Psoas muscle (tissue), 8 donors: Measurements from ENCODE around the gene SELPLG. TPM values are rescaled to one million over a fixed set of nuclear protein-coding genes. Genes with fewer than 3 reads are reported as not detected.
A peak's percentile ranks its signal among the peaks of the same experiment; 100 is the strongest.
"Not testable (repeated sequence)": the region's sequence is repeated elsewhere in the genome, so short reads cannot be mapped to it uniquely, and the experiment has no call there.

Experiments
- ATAC-seq, 4 donors: fragments of 200-7000 bp; cut with Tn5 transposase; one replicate each; pipeline ENCODE4 v1.9.1; 2020; ENCODE audit warnings: moderate library complexity in 3 of 4, mild to moderate bottlenecking in 2 of 4
- DNase-seq, 2 donors: peaks; one replicate each; pipeline ENCODE4 v3.0.0-alpha.2; 2020
- H3K27ac ChIP-seq: fragments of 200-600 bp; one replicate; pipeline ENCODE4 v1.8.0; 2022
- H3K27me3 ChIP-seq, 3 donors: fragments of 200-600 bp in 1 of 3; one replicate each; pipeline versions ENCODE4 v1.6.1 to v1.8.0; 2013 to 2022; ENCODE audit warnings: low read length in 2 of 3, mild to moderate bottlenecking in 2 of 3, moderate library complexity in 1 of 3; ENCODE audit not compliant: insufficient read depth in 3 of 3
- H3K36me3 ChIP-seq, 2 donors: fragments of 200-600 bp in 1 of 2; one replicate each; pipeline versions ENCODE4 v1.6.1 to v1.8.0; 2013 to 2022; ENCODE audit warnings: low read depth in 1 of 2, mild to moderate bottlenecking in 1 of 2, moderate library complexity in 1 of 2; ENCODE audit not compliant: insufficient read depth in 1 of 2
- H3K4me1 ChIP-seq: fragments of 200-600 bp; one replicate; pipeline ENCODE4 v1.8.0; 2022
- H3K4me3 ChIP-seq: fragments of 200-600 bp; one replicate; pipeline ENCODE4 v1.8.0; 2022; ENCODE audit warnings: mild to moderate bottlenecking
- H3K9me3 ChIP-seq: fragments of 200-600 bp; one replicate; pipeline ENCODE4 v1.8.0; 2022
- CTCF ChIP-seq: fragments of 200-600 bp; IDR thresholded peaks from one replicate; pipeline ENCODE4 v1.8.0; 2022; ENCODE audit warnings: antibody characterized with exemption
- WGBS, 3 donors: extraction: QIAGEN DNeasy Blood & Tissue Kit; methylation state at CpG; one replicate each; pipeline versions ENCODE4 v1.1.6 to v1.1.7; 2013; 5-methylcytosine and 5-hydroxymethylcytosine counted together
- intact Hi-C, 2 donors: fragments of 100-400 bp; cut with DNase I; formaldehyde crosslinking; loops; one replicate each; pipeline versions ENCODE4 v1.11.0 to v1.14.2; 2022
- polyA plus RNA-seq, 3 donors: library from polyadenylated mRNA; stranded (reverse); fragments of 200-250 nt; gene quantifications; one replicate each; pipeline ENCODE4 v1.2.3, GENCODE V29; 2013
- total RNA-seq, 4 donors: library from RNA; stranded (reverse); fragmentation: NEBNext Ultra II Directional in 2 of 4; extraction: Animal tissue kit (Norgen Biotek cat#: 25700) in 2 of 4; gene quantifications; one replicate each; pipeline versions ENCODE4 v1.2.1 to v1.2.4, GENCODE V29; 2021 to 2023
- donor health status: healthy with polysubstance abuse.
- donor health status: DM: no; HTN: no; CAD: no; lungs with moderate emphysema.
- donor health status: Bipolar disorder and iron deficiency.
- donor health status: healthy.
- donor health status: DM: yes; HTN: yes; CAD: no.
- donor health status: DM: no; HTN: no; CAD: no.
- donor health status: DM: no; HTN: no; CAD: no.
- donor health status: DM: yes; HTN: yes; CAD: no.

Gene SELPLG
- total and polyA plus RNA-seq, 7 donors: 0.62 to 3.8 (median 1.5) TPM

DNA sequence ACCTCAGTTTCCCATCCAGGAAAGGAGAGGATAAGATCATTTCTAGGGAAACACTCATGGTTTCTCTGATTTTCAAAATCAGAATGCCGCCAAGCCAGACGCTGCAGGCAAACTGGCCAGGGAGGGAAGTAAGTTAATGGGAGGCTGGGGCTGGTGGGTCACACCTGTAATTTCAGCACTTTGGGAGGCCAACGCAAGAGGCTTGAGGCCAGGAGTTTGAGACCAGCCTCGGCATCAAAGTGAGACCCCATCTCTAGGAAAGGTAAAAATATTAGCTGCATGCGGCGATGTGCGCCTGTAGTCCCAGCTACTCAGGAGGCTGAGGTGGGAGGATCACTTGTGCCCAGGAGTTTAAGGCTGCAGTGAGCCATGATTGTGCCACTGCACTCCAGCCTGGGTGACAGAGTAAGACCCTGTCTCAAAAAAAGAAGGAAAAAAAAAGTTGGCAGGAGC, 587 bp downstream of the SELPLG start:
- DNase-seq: no peak
- peaks cover 0 to 6% (median 0%) of the 10 kb centered on the region in 3 donors for H3K27me3 ChIP-seq
- TF ChIP-seq CTCF: no peak
- no peak overlapping the region for H3K27ac ChIP-seq
- intact Hi-C loops: no loop called here
- no peaks in the 10 kb centered on the region for H3K9me3 ChIP-seq
- peak overlapping the region; percentile 38 for H3K4me3 ChIP-seq
- no peaks in the 10 kb centered on the region for H3K36me3 ChIP-seq
- no peak for ATAC-seq
- WGBS, 3 donors: 87 to 93% (median 91%) methylated on average over 7 of the region's 7 CpGs
- peaks cover 7% of the 10 kb centered on the region for H3K4me1 ChIP-seq

DNA sequence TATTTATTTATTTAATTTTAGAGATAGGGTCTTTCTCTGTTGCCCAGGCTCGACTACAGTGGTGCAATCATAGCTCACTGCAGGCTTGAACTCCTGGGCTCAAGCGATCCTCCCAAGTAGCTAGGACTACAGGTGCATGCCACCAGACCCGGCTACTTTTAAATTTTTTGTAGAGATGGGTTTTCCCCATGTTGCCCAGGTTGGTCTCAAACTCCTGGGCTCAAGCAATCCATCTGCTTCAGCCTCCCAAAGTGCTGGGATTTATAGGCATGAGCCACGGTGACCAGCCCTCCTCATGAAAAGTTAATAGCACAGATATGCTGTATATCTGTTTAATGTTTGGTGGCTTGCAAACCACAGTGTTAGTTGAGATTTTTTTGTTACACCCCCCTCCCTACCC, 2.4 kb downstream of the SELPLG start:
- DNase-seq, H3K27ac ChIP-seq, ATAC-seq, H3K36me3 ChIP-seq, H3K4me3 ChIP-seq, H3K4me1 ChIP-seq, intact Hi-C loops, H3K9me3 ChIP-seq, H3K27me3 ChIP-seq: not testable (repeated sequence)
- 89 to 97% (median 93%) methylated on average over 4 of the region's 4 CpGs for WGBS, 3 donors

- DNase-seq: no peak
- Histone ChIP-seq H3K27ac (no peak overlapping the region), H3K9me3 (no peaks in the 10 kb centered on the region), H3K4me1 (peaks cover 2% of the 10 kb centered on the region), H3K4me3 (no peak overlapping the region), H3K27me3 (no peaks in the 10 kb centered on the region), H3K36me3 (no peaks in the 10 kb centered on the region)
- intact Hi-C loops: no loop called here
- no peak for TF ChIP-seq CTCF
- WGBS, 3 donors: 52 to 66% (median 61%) methylated on average over 9 of the region's 9 CpGs
- no peak for ATAC-seq
Observed at GRCh38 chr12:108630481-108631207, 3.0 kb downstream of the SELPLG start.

- WGBS, 3 donors: 55 to 67% (median 58%) methylated on average over 17 of the region's 17 CpGs
- H3K4me1 ChIP-seq: no peaks in the 10 kb centered on the region
- H3K27me3 ChIP-seq: no peaks in the 10 kb centered on the region
- peak overlapping the region; percentile 8 for H3K27ac ChIP-seq
- H3K36me3 ChIP-seq: no peaks in the 10 kb centered on the region
- no peak overlapping the region for H3K4me3 ChIP-seq
- DNase-seq: peak in 1 of 2 donors; percentile 52
- intact Hi-C loops: no loop called here
- no peak for TF ChIP-seq CTCF
- no peaks in the 10 kb centered on the region for H3K9me3 ChIP-seq
- ATAC-seq: peak in 1 of 4 donors; percentile 14
Observed at GRCh38 chr12:108629824-108630476, 3.7 kb downstream of the SELPLG start.

GRCh38 chr12:108629151-108629550, 4.5 kb downstream of the SELPLG start:
- Histone ChIP-seq H3K36me3 (no peaks in the 10 kb centered on the region), H3K27me3 (no peaks in the 10 kb centered on the region), H3K27ac (no peak overlapping the region), H3K9me3 (no peaks in the 10 kb centered on the region), H3K4me3 (no peak overlapping the region), H3K4me1 (no peaks in the 10 kb centered on the region)
- DNase-seq: no peak
- no peak for ATAC-seq
- TF ChIP-seq CTCF: no peak
- WGBS, 3 donors: 80 to 93% (median 86%) methylated on average over 5 of the region's 5 CpGs
- intact Hi-C loops: no loop called here
